Body of pancreas (tissue), 4 donors: Measurements from ENCODE around the gene NFKBIB. TPM values are rescaled to one million over a fixed set of nuclear protein-coding genes. Genes with fewer than 3 reads are reported as not detected.
"Not testable (repeated sequence)": the region's sequence is repeated elsewhere in the genome, so short reads cannot be mapped to it uniquely, and the experiment has no call there.

Experiments
- ATAC-seq: fragments of 150-250 bp; one replicate; pipeline ENCODE4 v1.9.1; 2016
- DNase-seq, 4 donors: peaks; one replicate each; pipeline ENCODE4 v3.0.0-alpha.2; 2019
- H3K27ac ChIP-seq, 4 donors: fragments of 200-600 bp; sonication (generic); 1 replicate in 3 of 4; 2 replicates in 1 of 4; pipeline versions ENCODE4 v1.5.1 to v1.6.1; 2016 to 2019; ENCODE audit warnings: mild to moderate bottlenecking in 1 of 4, mixed read lengths in 1 of 4, moderate library complexity in 1 of 4
- H3K27me3 ChIP-seq, 2 donors: fragments of 200-600 bp; sonication (generic); one replicate each; pipeline ENCODE4 v1.6.0; 2016; ENCODE audit warnings: mild to moderate bottlenecking in 1 of 2
- H3K36me3 ChIP-seq, 2 donors: fragments of 200-600 bp; sonication (generic); replicated peaks in 1 of 2; 2 replicates each; pipeline ENCODE4 v1.5.1; 2016; ENCODE audit warnings: low read depth in 2 of 2; ENCODE audit not compliant: insufficient read depth in 1 of 2
- H3K4me1 ChIP-seq: fragments of 200-600 bp; sonication (generic); one replicate; pipeline ENCODE4 v1.6.0; 2016
- H3K4me3 ChIP-seq, 2 donors: fragments of 200-600 bp; sonication (generic); 1 replicate in 1 of 2; 2 replicates in 1 of 2; pipeline ENCODE4 v1.5.1; 2016 to 2019
- H3K9me3 ChIP-seq, 3 donors: fragments of 200-600 bp; sonication (generic); 1 replicate in 2 of 3; 2 replicates in 1 of 3; pipeline ENCODE4 v1.5.1; 2016
- POLR2A ChIP-seq, 3 donors: fragments of 450-650 bp; IDR thresholded peaks; one replicate each; pipeline ENCODE4 v1.6.1; 2016; ENCODE audit warnings: antibody characterized with exemption in 3 of 3, mild to moderate bottlenecking in 2 of 3
- WGBS, 2 donors: methylation state at CpG; one replicate each; pipeline ENCODE4 v1.1.5; 2017; 5-methylcytosine and 5-hydroxymethylcytosine counted together
- intact Hi-C: fragments of 100-400 bp; cut with DNase I; formaldehyde crosslinking; loops from one replicate; pipeline ENCODE4 v1.15.1; 2023
- total RNA-seq, 2 donors: library from RNA; depleted of rRNA; stranded (reverse); fragments of >200 nt; gene quantifications; one replicate each; pipeline ENCODE4 v1.1.0, GENCODE V29; 2016
- TF ChIP-seq, protein P1 (sequence below), 7 experiments: fragments of 450-650 bp in 4 of 7; fragments of 200-600 bp in 3 of 7; sonication (generic) in 3 of 7; IDR thresholded peaks; one replicate each; pipeline ENCODE4 v1.5.1; 2016 to 2019; ENCODE audit warnings: antibody characterized with exemption in 7 of 7

Gene NFKBIB
- total RNA-seq, 2 donors from 2014 or later: 7.8 to 28.3 TPM

DNA sequence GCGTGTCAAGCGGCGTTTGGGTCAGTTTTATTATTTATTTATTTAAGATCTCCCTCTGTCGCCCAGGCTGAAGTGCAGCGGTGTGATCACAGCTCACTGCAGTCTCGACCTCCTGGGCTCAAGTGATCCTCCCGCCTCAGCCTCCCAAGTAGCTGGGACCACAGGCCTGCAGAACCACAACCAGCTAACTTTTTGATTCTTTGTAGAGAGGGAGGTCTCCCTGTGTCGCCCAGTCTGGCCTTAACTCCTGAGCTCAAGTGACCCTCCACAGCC lies 31.7 kb downstream of the NFKBIB start:
- Histone ChIP-seq H3K36me3 (no peaks in the 10 kb centered on the region), H3K9me3 (no peaks in the 10 kb centered on the region), H3K27me3 (no peaks in the 10 kb centered on the region), H3K4me3 (peak overlapping the region; percentile 57 to 82), H3K4me1 (peaks cover 38% of the 10 kb centered on the region), H3K27ac (peak overlapping the region in 3 of 4 donors; percentile 69 to 93 (median 90))
- DNase-seq (no peak), ATAC-seq (no peak)
- WGBS, 2 donors: 18 to 19% methylated on average over 8 of the region's 8 CpGs
- TF ChIP-seq, protein P1, sequence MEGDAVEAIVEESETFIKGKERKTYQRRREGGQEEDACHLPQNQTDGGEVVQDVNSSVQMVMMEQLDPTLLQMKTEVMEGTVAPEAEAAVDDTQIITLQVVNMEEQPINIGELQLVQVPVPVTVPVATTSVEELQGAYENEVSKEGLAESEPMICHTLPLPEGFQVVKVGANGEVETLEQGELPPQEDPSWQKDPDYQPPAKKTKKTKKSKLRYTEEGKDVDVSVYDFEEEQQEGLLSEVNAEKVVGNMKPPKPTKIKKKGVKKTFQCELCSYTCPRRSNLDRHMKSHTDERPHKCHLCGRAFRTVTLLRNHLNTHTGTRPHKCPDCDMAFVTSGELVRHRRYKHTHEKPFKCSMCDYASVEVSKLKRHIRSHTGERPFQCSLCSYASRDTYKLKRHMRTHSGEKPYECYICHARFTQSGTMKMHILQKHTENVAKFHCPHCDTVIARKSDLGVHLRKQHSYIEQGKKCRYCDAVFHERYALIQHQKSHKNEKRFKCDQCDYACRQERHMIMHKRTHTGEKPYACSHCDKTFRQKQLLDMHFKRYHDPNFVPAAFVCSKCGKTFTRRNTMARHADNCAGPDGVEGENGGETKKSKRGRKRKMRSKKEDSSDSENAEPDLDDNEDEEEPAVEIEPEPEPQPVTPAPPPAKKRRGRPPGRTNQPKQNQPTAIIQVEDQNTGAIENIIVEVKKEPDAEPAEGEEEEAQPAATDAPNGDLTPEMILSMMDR (IDR thresholded peaks at IDR 0.05): no peak
- TF ChIP-seq POLR2A (IDR thresholded peaks at IDR 0.05): no peak
- intact Hi-C loops: no loop called here

DNA sequence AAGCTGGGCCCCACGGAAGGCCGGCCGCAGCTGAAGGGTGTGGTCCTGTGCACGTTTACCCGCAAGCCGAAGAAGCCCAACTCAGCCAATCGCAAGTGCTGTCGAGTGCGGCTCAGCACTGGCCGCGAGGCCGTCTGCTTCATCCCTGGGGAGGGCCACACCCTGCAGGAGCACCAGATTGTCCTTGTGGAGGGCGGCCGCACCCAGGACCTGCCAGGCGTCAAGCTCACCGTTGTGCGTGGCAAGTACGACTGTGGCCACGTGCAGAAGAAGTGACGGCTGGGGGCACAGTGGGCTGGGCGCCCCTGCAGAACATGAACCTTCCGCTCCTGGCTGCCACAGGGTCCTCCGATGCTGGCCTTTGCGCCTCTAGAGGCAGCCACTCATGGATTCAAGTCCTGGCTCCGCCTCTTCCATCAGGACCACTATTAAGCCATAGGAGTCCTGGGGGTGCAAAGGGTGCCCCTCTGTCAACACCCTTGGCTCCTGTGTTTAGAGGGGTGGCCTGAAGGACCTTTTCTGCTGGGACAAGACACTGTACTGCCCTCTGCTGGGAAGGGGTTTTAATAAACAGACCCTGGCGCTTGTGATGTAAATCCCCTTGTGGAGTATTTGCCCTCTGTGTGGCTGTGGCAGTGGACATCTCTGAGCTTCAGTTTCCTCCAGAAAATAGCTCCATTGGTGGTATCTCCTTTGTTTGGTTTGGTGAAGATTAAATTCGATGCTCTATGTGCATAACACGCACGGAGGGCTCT lies 32.8 kb downstream of the NFKBIB start:
- Histone ChIP-seq H3K27me3 (no peaks in the 10 kb centered on the region), H3K36me3 (no peaks in the 10 kb centered on the region), H3K9me3 (no peaks in the 10 kb centered on the region), H3K27ac (no peak overlapping the region), H3K4me3 (no peak overlapping the region), H3K4me1 (peaks cover 38% of the 10 kb centered on the region)
- intact Hi-C loops: no loop called here
- DNase-seq (peak in 2 of 4 donors; percentile 19 to 27), ATAC-seq (no peak)
- WGBS, 2 donors: 89 to 90% methylated on average over 10 to 24 of the region's 29 CpGs
- no peak for TF ChIP-seq POLR2A (IDR thresholded peaks at IDR 0.05)
- TF ChIP-seq, protein P1 (IDR thresholded peaks at IDR 0.05): peak in 4 of 7 experiments; percentile 14 to 26 (median 19)

DNA sequence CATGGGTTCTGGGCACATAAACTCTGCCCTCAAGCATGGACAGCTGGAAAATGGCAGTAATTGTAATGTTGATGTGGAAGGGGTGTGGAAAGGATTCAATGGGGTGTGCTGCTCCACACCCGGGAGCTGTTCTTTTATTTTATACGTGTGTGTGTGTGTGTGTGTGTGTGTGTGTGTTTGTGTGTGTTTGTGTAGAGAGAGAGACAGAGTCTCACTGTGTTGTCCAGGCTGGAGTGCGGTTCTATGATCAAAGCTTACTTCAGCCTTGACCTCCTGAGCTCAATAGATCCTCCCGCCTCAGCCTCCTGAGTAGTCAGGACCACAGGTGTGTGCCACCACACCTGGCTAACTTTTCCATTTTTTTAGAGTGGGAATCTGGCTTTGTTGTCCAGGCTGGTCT lies 33.8 kb downstream of the NFKBIB start:
- no peak for ATAC-seq

DNA sequence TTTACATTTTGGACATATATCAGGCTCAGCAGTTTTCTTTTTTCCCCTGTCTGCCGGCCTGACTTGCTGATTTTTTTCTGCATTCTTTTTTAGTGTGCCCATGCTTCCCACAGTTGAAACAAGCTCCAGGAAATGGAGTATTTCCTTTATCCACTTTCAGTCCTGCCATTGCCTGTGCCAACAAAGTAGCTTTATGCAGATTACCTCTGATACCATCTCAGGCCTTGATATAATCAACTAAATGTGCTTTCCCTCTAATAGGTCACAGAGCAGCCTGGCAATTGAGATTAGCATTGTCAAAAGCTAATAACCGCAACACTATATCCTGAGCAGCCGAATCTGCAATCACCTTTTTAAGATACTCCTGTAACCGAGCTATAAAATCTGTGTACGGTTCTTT lies 40.2 kb downstream of the NFKBIB start:
- H3K4me3 ChIP-seq: no peak overlapping the region
- intact Hi-C loops: no loop called here
- ATAC-seq (no peak), DNase-seq (no peak)
- TF ChIP-seq, protein P1 (IDR thresholded peaks at IDR 0.05): no peak
- H3K36me3 ChIP-seq: no peaks in the 10 kb centered on the region
- peaks cover 2% of the 10 kb centered on the region for H3K4me1 ChIP-seq
- H3K27ac ChIP-seq: no peak overlapping the region
- no peaks in the 10 kb centered on the region for H3K9me3 ChIP-seq
- 54 to 55% methylated on average over 5 of the region's 5 CpGs for WGBS, 2 donors
- H3K27me3 ChIP-seq: no peaks in the 10 kb centered on the region

More for the DNA sequence above, 33.8 kb downstream of the NFKBIB start:
- Histone ChIP-seq H3K27ac (no peak overlapping the region), H3K4me1 (peaks cover 38% of the 10 kb centered on the region), H3K4me3 (no peak overlapping the region), H3K36me3 (no peaks in the 10 kb centered on the region), H3K27me3 (no peaks in the 10 kb centered on the region), H3K9me3 (no peaks in the 10 kb centered on the region)
- intact Hi-C loops: no loop called here
- WGBS, 2 donors: 74 to 83% methylated on average over 3 to 4 of the region's 4 CpGs
- no peak for DNase-seq
- no peak for TF ChIP-seq POLR2A (IDR thresholded peaks at IDR 0.05)
- TF ChIP-seq, protein P1 (IDR thresholded peaks at IDR 0.05): no peak

DNA sequence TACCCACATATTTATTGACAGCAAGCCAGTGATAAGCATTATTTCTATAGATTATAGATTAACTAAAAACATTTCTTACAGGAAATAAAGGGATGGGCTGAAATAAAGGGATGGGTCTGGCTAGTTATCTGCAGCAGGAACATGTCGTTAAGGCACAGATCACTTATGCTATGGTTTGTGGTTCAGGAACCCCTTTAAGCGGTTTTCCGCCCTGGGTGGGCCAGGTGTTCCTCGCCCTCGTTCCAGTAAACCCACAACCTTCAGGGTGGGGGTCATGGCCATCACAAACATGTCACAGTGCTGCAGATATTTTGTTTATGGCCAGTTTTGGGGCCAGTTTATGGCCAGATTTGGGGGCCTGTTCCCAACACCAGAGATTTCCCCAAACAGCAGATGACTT lies 41.7 kb downstream of the NFKBIB start:
- H3K27ac ChIP-seq, H3K4me3 ChIP-seq, ATAC-seq, DNase-seq, H3K4me1 ChIP-seq, H3K27me3 ChIP-seq, intact Hi-C loops, H3K36me3 ChIP-seq, H3K9me3 ChIP-seq: not testable (repeated sequence)
- 77 to 81% methylated on average over 5 of the region's 5 CpGs for WGBS, 2 donors
